ENCODE data around the gene CSF1. TPM values are rescaled to one million over a fixed set of nuclear protein-coding genes. Genes with fewer than 3 reads are reported as not detected.

Gene CSF1
- total RNA-seq, 2 donors from 2014 or later: 18.4 to 31.5 TPM

DNA sequence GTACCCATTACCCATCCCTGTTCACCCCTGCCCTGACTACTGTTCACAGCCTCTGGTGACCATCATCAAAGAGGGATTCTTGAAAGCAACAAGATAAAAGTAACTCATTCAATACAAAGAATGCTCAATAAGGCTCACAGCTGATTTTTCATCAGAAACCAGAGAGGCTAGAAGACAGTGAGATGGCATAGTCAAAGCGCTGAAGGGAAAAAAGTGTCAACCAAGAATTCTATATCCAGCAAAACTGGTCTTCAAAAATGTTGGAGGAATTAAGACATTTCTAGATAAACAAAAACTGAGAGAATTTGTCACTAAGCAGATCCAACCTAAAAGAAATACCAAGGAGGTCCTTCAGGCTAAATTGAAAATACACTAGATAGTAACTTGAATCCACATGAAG lies 27.1 kb downstream of the CSF1 start:
- WGBS: 93% methylated on average over 1 of the region's 1 CpG
- intact Hi-C loops (cut with DNase I): no loop called here

DNA sequence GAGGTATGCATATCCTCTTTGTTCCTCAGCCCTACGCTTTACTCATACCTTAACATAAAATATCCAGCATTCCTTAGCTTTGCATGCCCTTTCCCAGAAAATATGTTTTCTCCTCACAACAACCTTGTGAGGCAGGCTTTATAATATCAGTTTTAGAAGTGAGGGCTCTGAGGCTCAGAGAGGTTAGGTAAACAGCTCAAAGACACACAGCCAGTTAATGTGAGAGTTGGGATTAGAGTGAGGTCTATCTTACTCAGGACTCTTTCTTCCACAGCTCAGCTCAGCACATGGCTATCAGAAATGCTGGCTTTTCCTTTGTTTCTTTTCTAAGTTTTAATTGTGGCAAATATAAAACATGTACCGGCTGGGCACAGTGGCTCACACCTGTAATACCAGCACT lies 27.9 kb downstream of the CSF1 start:
- DNase-seq (ENCODE audit: low spot score): no peak
- no peak overlapping the region for H3K4me3 ChIP-seq
- TF ChIP-seq, protein P1, sequence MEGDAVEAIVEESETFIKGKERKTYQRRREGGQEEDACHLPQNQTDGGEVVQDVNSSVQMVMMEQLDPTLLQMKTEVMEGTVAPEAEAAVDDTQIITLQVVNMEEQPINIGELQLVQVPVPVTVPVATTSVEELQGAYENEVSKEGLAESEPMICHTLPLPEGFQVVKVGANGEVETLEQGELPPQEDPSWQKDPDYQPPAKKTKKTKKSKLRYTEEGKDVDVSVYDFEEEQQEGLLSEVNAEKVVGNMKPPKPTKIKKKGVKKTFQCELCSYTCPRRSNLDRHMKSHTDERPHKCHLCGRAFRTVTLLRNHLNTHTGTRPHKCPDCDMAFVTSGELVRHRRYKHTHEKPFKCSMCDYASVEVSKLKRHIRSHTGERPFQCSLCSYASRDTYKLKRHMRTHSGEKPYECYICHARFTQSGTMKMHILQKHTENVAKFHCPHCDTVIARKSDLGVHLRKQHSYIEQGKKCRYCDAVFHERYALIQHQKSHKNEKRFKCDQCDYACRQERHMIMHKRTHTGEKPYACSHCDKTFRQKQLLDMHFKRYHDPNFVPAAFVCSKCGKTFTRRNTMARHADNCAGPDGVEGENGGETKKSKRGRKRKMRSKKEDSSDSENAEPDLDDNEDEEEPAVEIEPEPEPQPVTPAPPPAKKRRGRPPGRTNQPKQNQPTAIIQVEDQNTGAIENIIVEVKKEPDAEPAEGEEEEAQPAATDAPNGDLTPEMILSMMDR (IDR thresholded peaks at IDR 0.05): no peak
- TF ChIP-seq POLR2AphosphoS5 (IDR thresholded peaks at IDR 0.05) (no peak), POLR2A (IDR thresholded peaks at IDR 0.05) (no peak)
- H3K9me3 ChIP-seq: no peaks in the 10 kb centered on the region
- WGBS: 97% methylated on average over 2 of the region's 2 CpGs
- intact Hi-C loops (cut with DNase I): no loop called here
- H3K27ac ChIP-seq: no peak overlapping the region
- H3K4me1 ChIP-seq (replicated peaks): no peaks in the 10 kb centered on the region
- no peaks in the 10 kb centered on the region for H3K36me3 ChIP-seq
- no peaks in the 10 kb centered on the region for H3K27me3 ChIP-seq (replicated peaks; ENCODE audit: insufficient read depth)

More for the DNA sequence above, 27.1 kb downstream of the CSF1 start:
- no peak overlapping the region for H3K4me3 ChIP-seq
- H3K4me1 ChIP-seq (replicated peaks): no peaks in the 10 kb centered on the region
- TF ChIP-seq POLR2AphosphoS5 (IDR thresholded peaks at IDR 0.05) (no peak), POLR2A (IDR thresholded peaks at IDR 0.05) (no peak)
- TF ChIP-seq, protein P1 (IDR thresholded peaks at IDR 0.05): no peak
- DNase-seq (ENCODE audit: low spot score): no peak
- H3K27ac ChIP-seq: no peak overlapping the region
- H3K27me3 ChIP-seq (replicated peaks; ENCODE audit: insufficient read depth): no peaks in the 10 kb centered on the region
- no peaks in the 10 kb centered on the region for H3K36me3 ChIP-seq
- H3K9me3 ChIP-seq: no peaks in the 10 kb centered on the region

DNA sequence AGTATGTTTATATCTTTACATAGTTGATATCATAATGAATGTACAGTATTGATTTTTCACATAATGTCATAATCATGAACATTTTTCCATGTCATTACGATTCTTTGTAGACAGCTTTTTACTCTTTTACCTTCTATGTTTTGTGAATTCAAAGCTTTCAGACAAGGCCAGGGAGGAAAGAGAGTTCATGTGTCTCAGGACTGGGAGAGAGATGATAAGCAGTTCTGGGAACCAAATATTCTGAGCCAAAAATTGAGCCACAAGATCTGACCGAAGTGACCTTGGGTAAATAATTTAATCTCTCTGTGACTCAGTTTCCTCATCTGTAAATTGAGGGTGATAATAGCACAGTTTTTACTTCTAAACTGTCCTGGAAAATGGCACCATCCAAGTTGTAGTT lies 31.8 kb downstream of the CSF1 start:
- Histone ChIP-seq H3K27ac (no peak overlapping the region), H3K4me3 (no peak overlapping the region), H3K36me3 (no peaks in the 10 kb centered on the region), H3K4me1 (replicated peaks) (no peaks in the 10 kb centered on the region), H3K27me3 (replicated peaks; ENCODE audit: insufficient read depth) (no peaks in the 10 kb centered on the region), H3K9me3 (no peaks in the 10 kb centered on the region)
- intact Hi-C loops (cut with DNase I): no loop called here
- 95% methylated on average over 2 of the region's 2 CpGs for WGBS
- no peak for DNase-seq (ENCODE audit: low spot score)
- TF ChIP-seq, protein P1 (IDR thresholded peaks at IDR 0.05): no peak
- TF ChIP-seq POLR2A (IDR thresholded peaks at IDR 0.05): no peak
- no peak for TF ChIP-seq POLR2AphosphoS5 (IDR thresholded peaks at IDR 0.05)

DNA sequence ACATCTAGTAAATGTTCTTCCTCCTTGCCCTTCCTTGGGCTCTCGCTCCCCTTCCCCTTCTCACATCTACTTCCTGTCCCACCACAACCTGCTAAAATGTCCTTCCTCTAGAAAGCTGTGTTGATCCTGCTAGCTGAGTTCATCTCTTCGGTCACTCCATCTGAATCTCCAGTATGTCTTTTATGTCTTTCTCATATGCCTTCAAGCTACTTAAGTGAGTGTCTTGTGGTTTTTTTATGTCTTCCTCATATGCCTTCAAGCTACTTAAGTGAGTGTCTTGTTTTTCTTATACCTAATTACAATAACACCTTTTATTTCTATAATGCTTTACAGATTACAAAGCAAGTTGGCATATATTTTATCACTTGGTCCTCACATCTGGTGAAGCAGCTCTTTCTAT lies 33.9 kb downstream of the CSF1 start:
- no peak for DNase-seq (ENCODE audit: low spot score)
- Histone ChIP-seq H3K4me3 (no peak overlapping the region), H3K9me3 (no peaks in the 10 kb centered on the region), H3K27ac (no peak overlapping the region), H3K4me1 (replicated peaks) (no peaks in the 10 kb centered on the region), H3K27me3 (replicated peaks; ENCODE audit: insufficient read depth) (no peaks in the 10 kb centered on the region), H3K36me3 (no peaks in the 10 kb centered on the region)
- WGBS: 95% methylated on average over 2 of the region's 2 CpGs
- intact Hi-C loops (cut with DNase I): no loop called here
- TF ChIP-seq POLR2A (IDR thresholded peaks at IDR 0.05): no peak
- TF ChIP-seq, protein P1 (IDR thresholded peaks at IDR 0.05): no peak
- no peak for TF ChIP-seq POLR2AphosphoS5 (IDR thresholded peaks at IDR 0.05)

DNA sequence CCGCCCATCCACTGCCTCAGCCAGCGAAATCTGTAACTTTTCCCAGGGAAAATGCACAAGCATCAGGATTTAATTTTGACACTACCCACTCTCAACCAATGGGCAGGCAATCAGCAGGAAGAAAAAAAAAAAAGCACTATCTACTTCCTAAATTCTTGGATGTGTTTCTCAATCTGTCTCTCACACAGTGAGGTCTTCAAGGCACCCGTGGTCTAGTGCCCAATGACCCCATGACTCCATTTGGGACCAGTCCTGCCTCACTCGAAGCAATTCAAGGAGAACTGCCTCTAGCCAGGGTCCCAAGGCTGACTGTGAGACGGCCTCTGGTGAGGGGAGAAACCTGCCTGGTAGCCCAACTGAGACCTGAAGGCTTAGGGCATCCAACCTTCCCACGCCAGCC lies 35.9 kb downstream of the CSF1 start:
- Histone ChIP-seq H3K4me3 (no peak overlapping the region), H3K9me3 (no peaks in the 10 kb centered on the region), H3K27me3 (replicated peaks; ENCODE audit: insufficient read depth) (no peaks in the 10 kb centered on the region), H3K36me3 (no peaks in the 10 kb centered on the region), H3K27ac (no peak overlapping the region), H3K4me1 (replicated peaks) (no peaks in the 10 kb centered on the region)
- TF ChIP-seq POLR2AphosphoS5 (IDR thresholded peaks at IDR 0.05): no peak
- TF ChIP-seq, protein P1 (IDR thresholded peaks at IDR 0.05): no peak
- no peak for TF ChIP-seq POLR2A (IDR thresholded peaks at IDR 0.05)
- no peak for DNase-seq (ENCODE audit: low spot score)
- 91% methylated on average over 6 of the region's 6 CpGs for WGBS
- intact Hi-C loops (cut with DNase I): no loop called here

All from prostate gland (tissue), 2 donors.